Esophagus muscularis mucosa (tissue), 4 donors: ENCODE data around the gene SALL1. TPM values are rescaled to one million over a fixed set of nuclear protein-coding genes. Genes with fewer than 3 reads are reported as not detected.

Source experiments
- DNase-seq: peaks from one replicate; pipeline ENCODE4 v3.0.0-alpha.2; 2017; ENCODE audit errors: extremely low spot score
- H3K27ac ChIP-seq, 4 donors: fragments of 200-600 bp; sonication (generic); replicated peaks in 1 of 4; 1 replicate in 3 of 4; 2 replicates in 1 of 4; pipeline ENCODE4 v1.5.1; 2016 to 2019; ENCODE audit warnings: mild to moderate bottlenecking in 1 of 4
- H3K27me3 ChIP-seq, 4 donors: fragments of 200-600 bp; sonication (generic); one replicate each; pipeline versions ENCODE4 v1.5.1 to v1.6.0; 2016 to 2019
- H3K36me3 ChIP-seq, 4 donors: fragments of 200-600 bp; sonication (generic); one replicate each; pipeline ENCODE4 v1.5.1; 2016 to 2019
- H3K4me1 ChIP-seq, 4 donors: fragments of 200-600 bp; sonication (generic); one replicate each; pipeline ENCODE4 v1.5.1; 2016 to 2019
- H3K4me3 ChIP-seq, 4 donors: fragments of 200-600 bp; sonication (generic); 1 replicate in 2 of 4; 2 replicates in 2 of 4; pipeline ENCODE4 v1.5.1; 2016 to 2019; ENCODE audit warnings: mild to moderate bottlenecking in 4 of 4, moderate library complexity in 1 of 4
- H3K9me3 ChIP-seq, 4 donors: fragments of 200-600 bp; sonication (generic); 1 replicate in 3 of 4; 2 replicates in 1 of 4; pipeline ENCODE4 v1.5.1; 2016 to 2019
- CTCF ChIP-seq, 3 experiments: fragments of 200-600 bp in 2 of 3; fragments of 450-650 bp in 1 of 3; sonication (generic) in 2 of 3; IDR thresholded peaks; one replicate each; pipeline ENCODE4 v1.5.1; 2017 to 2019; ENCODE audit warnings: antibody characterized with exemption in 3 of 3, mild to moderate bottlenecking in 2 of 3, moderate library complexity in 1 of 3
- EP300 ChIP-seq: sonication (generic); formaldehyde crosslinking; IDR thresholded peaks from one replicate; pipeline ENCODE4 v1.6.1; 2017; ENCODE audit warnings: antibody characterized with exemption
- POLR2A ChIP-seq: fragments of 450-650 bp; IDR thresholded peaks from one replicate; pipeline ENCODE4 v1.6.1; 2017; ENCODE audit warnings: antibody characterized with exemption, moderate library complexity, mild to moderate bottlenecking, low read depth
- POLR2AphosphoS5 ChIP-seq, 2 donors: sonication (generic); formaldehyde crosslinking; IDR thresholded peaks; one replicate each; pipeline ENCODE4 v1.6.1; 2017; ENCODE audit warnings: antibody characterized with exemption in 2 of 2
- WGBS: methylation state at CpG from one replicate; pipeline ENCODE4 v1.1.5; 2018; 5-methylcytosine and 5-hydroxymethylcytosine counted together
- intact Hi-C: fragments of 100-400 bp; cut with DNase I; formaldehyde crosslinking; loops from one replicate; pipeline ENCODE4 v1.15.1; 2023
- total RNA-seq, 4 donors: library from RNA; depleted of rRNA; stranded (reverse); fragments of >200 nt; gene quantifications; one replicate each; pipeline versions ENCODE4 v1.1.0 to v1.2.1, GENCODE V29; 2016

SALL1 gene
- total RNA-seq, 4 donors from 2014 or later = not detected

DNA sequence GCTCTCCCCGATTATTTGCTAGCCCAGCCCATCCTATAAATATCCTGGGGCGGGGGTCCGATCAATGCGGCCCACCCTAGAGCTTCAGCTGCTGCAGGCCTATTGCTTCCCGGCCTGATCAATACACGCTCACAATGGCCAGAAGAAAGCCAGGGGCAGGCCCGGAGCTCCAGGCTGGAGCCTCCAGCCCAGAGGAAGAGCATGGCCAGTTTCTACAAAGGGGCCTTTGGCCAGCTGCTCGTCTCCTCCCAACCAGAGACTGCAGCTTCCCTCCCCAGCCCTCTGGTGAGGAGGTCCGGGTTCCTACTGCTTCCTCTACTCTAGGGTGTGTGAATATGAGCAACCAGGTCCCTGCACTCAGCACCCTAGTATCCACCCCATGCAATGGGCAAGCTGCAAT is 36.7 kb downstream of the SALL1 start:
- Histone ChIP-seq H3K27ac (no peak overlapping the region), H3K4me3 (no peak overlapping the region), H3K27me3 (peaks cover 0 to 76% (median 12%) of the 10 kb centered on the region in 4 donors), H3K4me1 (peaks cover 2 to 9% (median 5%) of the 10 kb centered on the region in 4 donors), H3K9me3 (no peaks in the 10 kb centered on the region), H3K36me3 (no peaks in the 10 kb centered on the region)
- TF ChIP-seq POLR2AphosphoS5 (IDR thresholded peaks at IDR 0.05) (no peak), CTCF (IDR thresholded peaks at IDR 0.05) (no peak), EP300 (no peak), POLR2A (no peak)
- 57% methylated on average over 8 of the region's 9 CpGs for WGBS
- no peak for DNase-seq
- intact Hi-C loops = no loop called here

DNA sequence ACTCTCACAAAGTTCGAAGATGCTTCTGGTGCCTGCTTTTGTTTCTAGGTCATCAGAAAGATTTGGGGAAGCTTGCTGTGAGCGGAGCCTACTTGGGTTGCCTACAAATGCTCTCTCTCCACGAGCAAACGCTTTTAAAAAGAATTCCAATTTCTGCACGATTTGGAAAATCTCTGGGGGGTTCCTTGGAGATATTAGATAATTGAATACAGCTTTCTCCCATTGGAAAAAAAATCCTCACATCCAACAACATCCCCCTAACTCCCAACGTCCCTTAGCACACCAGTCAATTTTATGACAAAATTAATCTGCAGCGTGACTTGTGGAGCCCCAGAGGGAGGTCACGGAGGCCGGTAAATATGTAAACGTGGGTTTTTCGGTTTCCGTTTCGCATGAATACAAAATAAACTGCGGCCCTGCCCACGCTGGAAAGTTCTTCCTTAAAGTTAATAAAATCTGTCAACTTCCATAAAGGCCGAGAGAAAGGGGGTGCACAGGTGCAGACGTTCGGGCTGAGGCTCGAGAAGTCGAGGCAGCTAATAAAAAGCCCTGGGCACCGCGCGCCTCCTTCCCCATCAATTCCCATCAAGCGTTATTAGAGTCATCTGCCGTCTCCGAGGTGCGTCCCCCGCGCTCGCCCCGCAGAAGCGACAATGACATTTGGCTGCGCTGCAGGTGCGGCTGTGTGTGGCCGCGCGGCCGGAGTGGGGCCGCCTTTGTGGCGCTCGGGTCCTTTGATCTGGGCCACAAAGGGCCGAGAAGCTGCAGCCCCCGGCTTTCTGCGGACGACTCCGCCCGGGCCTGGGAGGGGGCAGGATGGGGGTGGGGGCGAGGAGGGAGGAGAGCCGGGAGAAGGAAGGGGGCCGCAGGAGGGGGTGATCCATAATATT is 37.6 kb downstream of the SALL1 start:
- Histone ChIP-seq H3K4me3 (peak overlapping the region in 1 of 4 donors; percentile 17), H3K4me1 (peaks cover 2 to 9% (median 5%) of the 10 kb centered on the region in 4 donors), H3K27ac (no peak overlapping the region), H3K36me3 (no peaks in the 10 kb centered on the region), H3K9me3 (no peaks in the 10 kb centered on the region), H3K27me3 (peaks cover 0 to 83% (median 12%) of the 10 kb centered on the region in 4 donors)
- intact Hi-C loops = no loop called here
- DNase-seq = no peak
- TF ChIP-seq POLR2A (no peak), EP300 (no peak), POLR2AphosphoS5 (IDR thresholded peaks at IDR 0.05) (no peak), CTCF (IDR thresholded peaks at IDR 0.05) (no peak)
- 8% methylated on average over 26 of the region's 50 CpGs for WGBS

- peaks cover 2 to 9% (median 5%) of the 10 kb centered on the region in 4 donors for H3K4me1 ChIP-seq
- no peak for DNase-seq
- no peak overlapping the region for H3K27ac ChIP-seq
- peaks cover 0 to 77% (median 12%) of the 10 kb centered on the region in 4 donors for H3K27me3 ChIP-seq
- H3K4me3 ChIP-seq = no peak overlapping the region
- no peaks in the 10 kb centered on the region for H3K36me3 ChIP-seq
- WGBS = 61% methylated on average over 3 of the region's 3 CpGs
- H3K9me3 ChIP-seq = no peaks in the 10 kb centered on the region
- TF ChIP-seq CTCF (IDR thresholded peaks at IDR 0.05) (no peak), EP300 (no peak), POLR2A (no peak), POLR2AphosphoS5 (IDR thresholded peaks at IDR 0.05) (no peak)
- intact Hi-C loops = no loop called here
These were observed 38.7 kb downstream of the SALL1 start for GRCh38 chr16:51112323-51112722.

GRCh38 chr16:51111759-51112158 is 39.3 kb downstream of the SALL1 start:
- intact Hi-C loops = no loop called here
- Histone ChIP-seq H3K4me1 (peaks cover 2 to 9% (median 5%) of the 10 kb centered on the region in 4 donors), H3K9me3 (no peaks in the 10 kb centered on the region), H3K27ac (no peak overlapping the region), H3K4me3 (no peak overlapping the region), H3K27me3 (peaks cover 0 to 77% (median 12%) of the 10 kb centered on the region in 4 donors), H3K36me3 (no peaks in the 10 kb centered on the region)
- WGBS = 42% methylated on average over 6 of the region's 6 CpGs
- TF ChIP-seq POLR2AphosphoS5 (IDR thresholded peaks at IDR 0.05) (no peak), EP300 (no peak)
- no peak for DNase-seq

DNA sequence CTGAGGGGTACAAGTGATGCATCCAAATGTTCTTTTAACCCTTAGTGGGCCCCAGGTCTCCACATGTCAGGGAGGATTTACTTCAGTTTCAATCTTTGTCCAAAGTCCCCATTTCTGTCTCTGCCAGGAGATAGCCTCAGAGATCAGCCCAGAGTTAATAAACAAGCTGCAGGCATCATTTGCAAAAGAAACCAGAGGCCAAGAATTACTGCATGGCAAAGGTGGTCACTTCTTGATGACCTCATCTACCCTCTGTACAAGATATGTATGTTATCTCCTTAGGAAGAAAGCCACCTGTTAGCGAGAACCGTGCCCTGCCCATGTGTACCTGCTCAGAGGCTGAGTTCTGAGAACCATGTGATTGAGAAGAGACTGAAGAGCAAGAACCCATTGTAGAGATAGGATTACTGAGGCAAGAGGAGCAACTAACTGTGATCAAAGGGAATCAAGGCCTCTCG is 40.3 kb downstream of the SALL1 start:
- WGBS = 86% methylated on average over 3 of the region's 3 CpGs
- TF ChIP-seq POLR2A (no peak), EP300 (no peak)
- Histone ChIP-seq H3K27ac (no peak overlapping the region), H3K27me3 (peaks cover 0 to 69% (median 12%) of the 10 kb centered on the region in 4 donors), H3K4me1 (peaks cover 2 to 9% (median 5%) of the 10 kb centered on the region in 4 donors), H3K36me3 (no peaks in the 10 kb centered on the region), H3K9me3 (no peaks in the 10 kb centered on the region), H3K4me3 (no peak overlapping the region)
- intact Hi-C loops = no loop called here
- DNase-seq = no peak
